GM10248 (cell line): ENCODE data around the gene TSPAN15.

Experiments used
- CTCF ChIA-PET: fragments of 300-600 bp; sonication (Branson Sonifier 250); formaldehyde crosslinking; extraction: SDS; loops from one replicate; lab custom pipeline; 2021; ENCODE audit warnings: antibody characterized with exemption; lab: Yijun Ruan, JAX
- POLR2A ChIA-PET: fragments of 350-650 bp; sonication (Branson Sonifier 250); formaldehyde crosslinking; extraction: SDS; loops from one replicate; lab custom pipeline; 2020; ENCODE audit warnings: antibody characterized with exemption; lab: Yijun Ruan, JAX
- DNase-seq: peaks from one replicate; pipeline ENCODE4 v3.0.0; 2012; ENCODE audit errors: extremely low spot score
- TF ChIP-seq, protein P1 (sequence below): IDR thresholded peaks from 2 replicates; pipeline ENCODE4 v1.5.1; 2012; ENCODE audit warnings: mild to moderate bottlenecking, low read depth; ENCODE audit errors: extremely low read depth, missing control alignments, control extremely low read depth

The TSPAN15 gene

DNA sequence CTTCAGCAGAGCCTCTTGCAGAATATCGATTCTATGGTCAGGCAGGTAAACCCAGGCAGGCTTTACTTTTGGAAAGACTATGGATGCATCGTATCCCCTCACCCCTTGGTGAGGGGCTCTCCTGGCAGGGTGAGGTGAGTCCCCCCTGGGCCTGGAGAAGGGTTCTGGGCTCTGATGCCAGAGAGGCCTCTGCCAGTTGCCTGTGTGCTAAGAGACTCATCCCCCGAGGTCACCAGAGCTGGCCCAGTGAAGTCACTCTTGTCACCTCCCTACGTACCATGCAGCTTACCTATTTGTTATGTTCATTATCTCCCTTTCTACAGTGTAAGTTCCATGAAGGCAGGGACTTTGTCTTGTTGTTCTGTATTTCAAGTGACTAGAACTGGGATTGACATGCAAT lies 51.3 kb downstream of the TSPAN15 start:
- POLR2A ChIA-PET, result no interaction called here
- TF ChIP-seq, protein P1, sequence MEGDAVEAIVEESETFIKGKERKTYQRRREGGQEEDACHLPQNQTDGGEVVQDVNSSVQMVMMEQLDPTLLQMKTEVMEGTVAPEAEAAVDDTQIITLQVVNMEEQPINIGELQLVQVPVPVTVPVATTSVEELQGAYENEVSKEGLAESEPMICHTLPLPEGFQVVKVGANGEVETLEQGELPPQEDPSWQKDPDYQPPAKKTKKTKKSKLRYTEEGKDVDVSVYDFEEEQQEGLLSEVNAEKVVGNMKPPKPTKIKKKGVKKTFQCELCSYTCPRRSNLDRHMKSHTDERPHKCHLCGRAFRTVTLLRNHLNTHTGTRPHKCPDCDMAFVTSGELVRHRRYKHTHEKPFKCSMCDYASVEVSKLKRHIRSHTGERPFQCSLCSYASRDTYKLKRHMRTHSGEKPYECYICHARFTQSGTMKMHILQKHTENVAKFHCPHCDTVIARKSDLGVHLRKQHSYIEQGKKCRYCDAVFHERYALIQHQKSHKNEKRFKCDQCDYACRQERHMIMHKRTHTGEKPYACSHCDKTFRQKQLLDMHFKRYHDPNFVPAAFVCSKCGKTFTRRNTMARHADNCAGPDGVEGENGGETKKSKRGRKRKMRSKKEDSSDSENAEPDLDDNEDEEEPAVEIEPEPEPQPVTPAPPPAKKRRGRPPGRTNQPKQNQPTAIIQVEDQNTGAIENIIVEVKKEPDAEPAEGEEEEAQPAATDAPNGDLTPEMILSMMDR, result no peak
- DNase-seq, result no peak
- CTCF ChIA-PET, result interaction anchor here (1.0 kb wide), 1 partner anchor 14 kb away, joined by 4 read pairs; no protein-coding TSS in a partner anchor

DNA sequence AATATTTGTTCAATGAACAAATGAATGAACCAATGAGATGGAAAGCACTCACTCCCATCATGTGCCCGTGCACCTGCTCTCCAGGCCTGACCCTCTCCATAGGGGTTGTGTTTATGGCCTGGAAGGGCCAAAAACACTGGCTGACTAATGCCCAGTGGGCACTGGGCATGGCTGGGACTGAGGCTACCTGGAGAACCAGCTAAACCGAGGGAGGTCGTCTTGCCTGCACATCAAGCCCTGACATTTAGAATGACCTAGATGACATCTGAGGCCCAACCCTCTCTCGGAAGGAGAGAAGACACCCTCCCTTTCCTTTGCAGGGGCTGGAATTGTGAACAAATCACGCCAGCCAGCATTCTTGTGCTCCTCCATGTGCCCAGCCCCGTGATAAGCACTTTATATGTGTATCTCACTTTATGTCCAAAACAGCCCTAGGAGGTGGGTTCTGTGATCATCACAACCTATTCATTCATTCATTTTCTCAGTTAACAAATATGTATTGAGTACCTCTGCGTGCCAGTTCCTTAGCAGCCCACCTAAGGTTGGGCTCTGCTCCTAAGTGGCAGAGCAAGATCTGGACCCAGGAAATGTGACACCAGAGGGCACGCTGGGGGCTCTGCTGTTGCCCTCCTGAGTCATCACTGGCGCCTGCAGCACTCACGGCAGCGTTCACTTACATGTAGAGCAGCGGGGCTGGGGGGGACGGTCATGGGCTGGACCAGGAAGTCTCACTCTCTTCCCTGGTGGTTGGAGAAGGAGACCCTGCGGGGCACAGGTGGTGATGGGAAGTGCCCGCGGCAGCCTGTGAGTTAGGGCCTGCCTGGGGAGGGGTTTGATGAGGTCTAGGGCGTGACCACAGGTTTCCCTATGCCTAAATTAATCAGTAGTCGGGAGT lies 52.0 kb downstream of the TSPAN15 start:
- ChIA-PET CTCF (interaction anchor here (1.0 kb wide), 1 partner anchor 13 kb away, joined by 4 read pairs; no protein-coding TSS in a partner anchor), POLR2A (no interaction called here)
- no peak for DNase-seq
- TF ChIP-seq, protein P1, result no peak

DNA sequence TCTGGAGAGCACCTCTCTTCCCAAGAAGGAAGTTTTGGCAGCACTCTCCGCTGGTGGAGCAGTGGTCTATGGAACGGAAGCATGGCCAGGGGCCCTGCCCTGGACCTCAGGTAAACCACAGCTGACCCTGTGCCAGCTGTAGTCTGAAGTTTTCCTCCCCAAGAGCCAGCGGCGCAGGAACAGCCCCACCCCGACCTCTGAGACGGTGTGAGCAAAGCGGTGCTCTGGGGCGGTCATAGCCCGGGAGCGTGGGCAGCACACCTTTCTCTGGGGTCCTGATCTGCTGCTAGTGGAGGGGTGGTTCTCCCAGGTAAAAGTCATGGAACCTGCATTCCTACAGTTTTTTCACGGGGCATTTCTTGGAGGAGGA lies 52.6 kb downstream of the TSPAN15 start:
- ChIA-PET POLR2A (no interaction called here), CTCF (interaction anchor here (3.7 kb wide), 1 partner anchor 12 kb away, joined by 16 read pairs; no protein-coding TSS in a partner anchor)
- no peak for DNase-seq
- TF ChIP-seq, protein P1, result no peak

DNA sequence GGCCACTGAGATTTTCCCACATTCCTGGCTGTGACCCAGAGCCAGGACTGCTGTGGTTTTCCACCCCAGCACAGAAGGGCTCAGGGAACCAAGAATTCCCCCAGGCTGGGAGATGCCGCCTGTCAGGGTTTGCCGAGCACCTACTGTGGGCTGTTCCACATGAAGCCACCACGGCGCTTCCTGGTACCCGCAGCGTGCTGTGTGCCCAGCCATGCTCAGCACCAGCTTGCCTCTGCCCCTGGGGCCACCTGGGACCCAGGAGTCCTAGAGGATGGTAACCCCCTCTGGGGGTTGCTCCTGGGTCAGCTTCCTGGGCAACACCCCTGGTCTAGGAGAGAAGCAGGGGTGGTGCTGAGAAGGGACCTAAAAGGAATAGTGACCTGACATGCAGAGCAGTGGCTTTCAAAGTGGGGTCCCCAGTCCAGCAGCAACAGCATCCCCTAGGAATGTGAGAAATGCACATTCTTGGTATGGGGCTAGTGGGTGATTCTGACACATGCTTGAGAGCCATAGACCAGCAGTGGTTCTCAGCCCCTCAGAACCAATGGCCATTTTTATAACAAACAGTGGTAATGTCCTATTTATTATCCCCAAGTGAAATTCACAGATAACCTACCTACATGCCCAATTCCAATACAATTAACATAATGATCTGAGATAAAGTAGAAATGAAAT lies 53.4 kb downstream of the TSPAN15 start:
- CTCF ChIA-PET, result interaction anchor here (1.0 to 3.7 kb wide), 4 partner anchors 12 to 269 kb away, joined by 3 to 16 read pairs (median 4); no protein-coding TSS in a partner anchor
- POLR2A ChIA-PET, result no interaction called here
- DNase-seq, result no peak
- TF ChIP-seq, protein P1, result no peak

DNA sequence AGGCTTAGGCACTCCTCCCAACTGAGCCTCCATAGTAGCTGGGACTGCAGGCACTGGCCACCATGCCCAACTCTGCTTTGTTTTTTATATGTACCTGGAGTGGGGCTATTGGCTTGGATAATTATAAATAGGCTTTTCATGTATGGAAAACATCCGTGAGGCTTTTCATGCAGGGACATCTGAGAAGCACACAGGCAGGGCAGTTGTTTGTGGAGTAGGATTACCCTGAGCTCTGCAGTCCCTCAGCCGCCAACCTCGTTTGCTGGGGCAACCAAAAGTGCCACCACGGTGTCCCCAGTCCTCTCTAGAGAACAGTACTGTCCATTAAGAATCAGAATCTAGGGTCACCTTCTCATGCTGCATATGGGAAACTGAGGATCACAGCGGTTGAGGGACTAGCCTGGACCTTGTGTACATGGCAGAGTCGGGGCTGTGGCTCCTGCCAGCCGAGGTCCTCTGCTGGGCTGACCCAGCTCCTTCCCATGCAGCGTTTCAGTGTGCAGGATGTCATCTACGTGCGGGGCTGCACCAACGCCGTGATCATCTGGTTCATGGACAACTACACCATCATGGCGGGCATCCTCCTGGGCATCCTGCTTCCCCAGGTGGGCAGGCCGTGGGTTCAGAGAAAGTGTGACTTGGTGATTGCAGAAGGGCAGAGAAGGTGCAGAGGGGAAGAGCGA lies 54.5 kb downstream of the TSPAN15 start:
- POLR2A ChIA-PET, result no interaction called here
- TF ChIP-seq, protein P1, result no peak
- CTCF ChIA-PET, result interaction anchor here (0.9 to 3.7 kb wide), 8 partner anchors 11 to 270 kb away, joined by 3 to 20 read pairs (median 4); no protein-coding TSS in a partner anchor
- DNase-seq, result no peak

DNA sequence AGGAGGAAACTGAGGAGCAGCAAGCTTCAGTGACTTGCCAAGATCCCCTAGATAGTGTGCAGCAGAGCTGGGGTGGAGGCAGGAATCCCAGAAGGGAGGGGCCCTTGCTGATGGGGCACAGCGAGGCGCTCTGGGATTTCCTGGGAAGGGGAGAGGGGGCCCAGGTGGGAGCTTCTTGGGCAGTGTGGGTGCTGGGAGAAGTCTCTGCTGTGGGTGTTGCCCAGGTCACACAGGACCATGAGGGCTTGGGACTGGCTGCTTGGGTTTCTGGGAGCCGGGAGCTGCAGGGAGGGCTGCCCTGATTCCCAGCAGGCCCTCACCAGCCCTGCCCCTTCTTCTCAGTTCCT lies 55.2 kb downstream of the TSPAN15 start:
- TF ChIP-seq, protein P1, result no peak
- POLR2A ChIA-PET, result no interaction called here
- no peak for DNase-seq
- CTCF ChIA-PET, result interaction anchor here (0.9 to 3.7 kb wide), 6 partner anchors 10 to 193 kb away, joined by 3 to 20 read pairs (median 4); no protein-coding TSS in a partner anchor
